Smooth muscle cell (in vitro differentiated cells): Measurements from ENCODE around the gene AOPEP. TPM values are rescaled to one million over a fixed set of nuclear protein-coding genes. Genes with fewer than 3 reads are reported as not detected.

Experiments
- DNase-seq: peaks from one replicate; lab custom pipeline; 2025; ENCODE audit not compliant: unreplicated experiment; lab: John Stamatoyannopoulos, UW
- H2AFZ ChIP-seq: fragments of 200-600 bp; sonication (generic); 2 replicates; pipeline ENCODE4 v1.6.0; 2016; ENCODE audit warnings: antibody characterized with exemption, low read depth, mild to moderate bottlenecking
- H3F3A ChIP-seq: fragments of 200-600 bp; sonication (generic); 2 replicates; pipeline ENCODE4 v1.6.0; 2017; ENCODE audit warnings: antibody characterized with exemption, low read depth
- H3K27ac ChIP-seq: fragments of 200-600 bp; sonication (generic); 2 replicates; pipeline ENCODE4 v1.5.1; 2016; ENCODE audit warnings: low read depth, mild to moderate bottlenecking
- H3K27me3 ChIP-seq: fragments of 200-600 bp; sonication (generic); 2 replicates; pipeline ENCODE4 v1.6.1; 2016; ENCODE audit warnings: low read depth, mild to moderate bottlenecking
- H3K36me3 ChIP-seq: fragments of 200-600 bp; sonication (generic); 2 replicates; pipeline ENCODE4 v1.5.1; 2016; ENCODE audit warnings: low read depth
- H3K4me1 ChIP-seq: fragments of 200-600 bp; sonication (generic); 2 replicates; pipeline ENCODE4 v1.5.1; 2016; ENCODE audit warnings: low read depth
- H3K4me2 ChIP-seq: fragments of 200-600 bp; sonication (generic); 2 replicates; pipeline ENCODE4 v1.6.0; 2016; ENCODE audit warnings: mild to moderate bottlenecking
- H3K4me3 ChIP-seq: fragments of 200-600 bp; sonication (generic); 2 replicates; pipeline ENCODE4 v1.5.1; 2016; ENCODE audit warnings: mild to moderate bottlenecking
- H3K79me2 ChIP-seq: fragments of 200-600 bp; sonication (generic); 2 replicates; pipeline ENCODE4 v1.6.0; 2016; ENCODE audit warnings: low read depth, mild to moderate bottlenecking
- H3K9ac ChIP-seq: fragments of 200-600 bp; sonication (generic); 2 replicates; pipeline ENCODE4 v1.6.0; 2016; ENCODE audit warnings: low read depth
- H3K9me3 ChIP-seq: fragments of 200-600 bp; sonication (generic); replicated peaks from 2 replicates; pipeline ENCODE4 v1.5.1; 2016; ENCODE audit warnings: low read depth
- H4K20me1 ChIP-seq: fragments of 200-600 bp; sonication (generic); 2 replicates; pipeline ENCODE4 v1.6.0; 2016; ENCODE audit warnings: low read depth
- WGBS: methylation state at CpG from one replicate; pipeline ENCODE4 v1.1.7; 2016; ENCODE audit warnings: low lambda C conversion rate; 5-methylcytosine and 5-hydroxymethylcytosine counted together
- polyA plus RNA-seq: library from polyadenylated mRNA; unstranded; fragments of >200 nt; fragmentation: Nextera tagmentation; extraction: Ambion mirVana; gene quantifications from 2 replicates; pipeline ENCODE4 v1.2.1, GENCODE V29; 2016
- total RNA-seq: library from RNA; depleted of rRNA; stranded (reverse); fragments of >200 nt; gene quantifications from 2 replicates; pipeline ENCODE4 v1.2.3, GENCODE V29; 2014
- TF ChIP-seq, protein P1 (sequence below): fragments of 200-600 bp; sonication (generic); IDR thresholded peaks from 2 replicates; pipeline ENCODE4 v1.5.1; 2017; ENCODE audit warnings: borderline replicate concordance, mild to moderate bottlenecking, antibody characterized with exemption; ENCODE audit not compliant: insufficient read depth, poor library complexity, severe bottlenecking

The AOPEP gene
- total and polyA plus RNA-seq, 2 experiments from 2014 or later, result 52.7 to 94.9 TPM

DNA sequence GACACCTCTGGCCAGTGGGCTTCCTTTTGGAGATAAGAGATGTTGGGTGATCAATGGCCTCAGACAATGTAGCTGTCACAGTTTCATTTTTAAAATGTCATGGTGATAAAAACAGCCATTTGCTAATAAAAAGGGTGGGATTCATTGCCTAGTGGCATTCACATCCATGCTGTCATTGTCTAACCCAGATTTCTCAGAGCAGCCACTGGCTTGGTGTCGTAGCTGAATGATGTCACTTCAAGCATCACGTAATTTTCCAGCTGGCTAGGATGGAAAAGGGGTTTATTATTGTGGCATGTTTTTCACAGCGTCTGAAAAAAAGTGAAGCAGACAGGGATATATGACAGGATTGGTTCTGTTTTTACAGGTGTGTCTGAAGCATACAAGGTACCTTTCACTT lies 184.7 kb downstream of the AOPEP start:
- Histone ChIP-seq H3K4me3 (no peak overlapping the region), H3K36me3 (no peaks in the 10 kb centered on the region), H3K9me3 (no peaks in the 10 kb centered on the region), H3K27me3 (no peaks in the 10 kb centered on the region), H3K79me2 (peaks cover 4% of the 10 kb centered on the region), H2AFZ (no peak overlapping the region), H3K9ac (no peak overlapping the region), H4K20me1 (no peaks in the 10 kb centered on the region), H3K4me1 (peaks cover 50% of the 10 kb centered on the region), H3K4me2 (no peak overlapping the region), H3K27ac (peak overlapping the region; percentile 90), H3F3A (peaks cover 43% of the 10 kb centered on the region)
- TF ChIP-seq, protein P1, sequence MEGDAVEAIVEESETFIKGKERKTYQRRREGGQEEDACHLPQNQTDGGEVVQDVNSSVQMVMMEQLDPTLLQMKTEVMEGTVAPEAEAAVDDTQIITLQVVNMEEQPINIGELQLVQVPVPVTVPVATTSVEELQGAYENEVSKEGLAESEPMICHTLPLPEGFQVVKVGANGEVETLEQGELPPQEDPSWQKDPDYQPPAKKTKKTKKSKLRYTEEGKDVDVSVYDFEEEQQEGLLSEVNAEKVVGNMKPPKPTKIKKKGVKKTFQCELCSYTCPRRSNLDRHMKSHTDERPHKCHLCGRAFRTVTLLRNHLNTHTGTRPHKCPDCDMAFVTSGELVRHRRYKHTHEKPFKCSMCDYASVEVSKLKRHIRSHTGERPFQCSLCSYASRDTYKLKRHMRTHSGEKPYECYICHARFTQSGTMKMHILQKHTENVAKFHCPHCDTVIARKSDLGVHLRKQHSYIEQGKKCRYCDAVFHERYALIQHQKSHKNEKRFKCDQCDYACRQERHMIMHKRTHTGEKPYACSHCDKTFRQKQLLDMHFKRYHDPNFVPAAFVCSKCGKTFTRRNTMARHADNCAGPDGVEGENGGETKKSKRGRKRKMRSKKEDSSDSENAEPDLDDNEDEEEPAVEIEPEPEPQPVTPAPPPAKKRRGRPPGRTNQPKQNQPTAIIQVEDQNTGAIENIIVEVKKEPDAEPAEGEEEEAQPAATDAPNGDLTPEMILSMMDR, result no peak
- 33% methylated on average over 3 of the region's 3 CpGs for WGBS
- no peak for DNase-seq

GRCh38 chr9:94911986-94912635 lies 185.6 kb downstream of the AOPEP start:
- H3K4me1 ChIP-seq, result peaks cover 50% of the 10 kb centered on the region
- 61% methylated on average over 11 of the region's 11 CpGs for WGBS

GRCh38 chr9:94912700-94913249 lies 186.3 kb downstream of the AOPEP start:
- H3F3A ChIP-seq, result peaks cover 32% of the 10 kb centered on the region
- no peaks in the 10 kb centered on the region for H3K36me3 ChIP-seq
- no peaks in the 10 kb centered on the region for H4K20me1 ChIP-seq
- H3K4me2 ChIP-seq, result peak overlapping the region; percentile 23
- no peaks in the 10 kb centered on the region for H3K27me3 ChIP-seq
- peaks cover 4% of the 10 kb centered on the region for H3K79me2 ChIP-seq
- peaks cover 45% of the 10 kb centered on the region for H3K4me1 ChIP-seq
- no peak for DNase-seq
- TF ChIP-seq, protein P1, result no peak
- no peak overlapping the region for H2AFZ ChIP-seq
- 70% methylated on average over 8 of the region's 8 CpGs for WGBS
- H3K27ac ChIP-seq, result peak overlapping the region; percentile 88
- H3K9me3 ChIP-seq, result no peaks in the 10 kb centered on the region
- no peak overlapping the region for H3K4me3 ChIP-seq
- H3K9ac ChIP-seq, result peak overlapping the region; percentile 17

More at GRCh38 chr9:94911986-94912635, 185.6 kb downstream of the AOPEP start:
- Histone ChIP-seq H2AFZ (no peak overlapping the region), H3K4me2 (no peak overlapping the region), H3K9me3 (no peaks in the 10 kb centered on the region), H3K79me2 (peaks cover 4% of the 10 kb centered on the region), H3F3A (peaks cover 39% of the 10 kb centered on the region), H3K9ac (peak overlapping the region; percentile 17), H3K4me3 (no peak overlapping the region), H3K36me3 (no peaks in the 10 kb centered on the region), H3K27me3 (no peaks in the 10 kb centered on the region), H4K20me1 (no peaks in the 10 kb centered on the region), H3K27ac (peak overlapping the region; percentile 90)
- TF ChIP-seq, protein P1, result no peak
- no peak for DNase-seq

GRCh38 chr9:94913550-94913949 lies 187.1 kb downstream of the AOPEP start:
- no peak for DNase-seq
- peak overlapping the region; percentile 88 for H3K27ac ChIP-seq
- peaks cover 26% of the 10 kb centered on the region for H3F3A ChIP-seq
- no peak overlapping the region for H3K4me3 ChIP-seq
- H3K27me3 ChIP-seq, result no peaks in the 10 kb centered on the region
- no peak overlapping the region for H3K9ac ChIP-seq
- H2AFZ ChIP-seq, result no peak overlapping the region
- H3K4me2 ChIP-seq, result peak overlapping the region; percentile 23
- H3K36me3 ChIP-seq, result no peaks in the 10 kb centered on the region
- H3K79me2 ChIP-seq, result peaks cover 4% of the 10 kb centered on the region
- H4K20me1 ChIP-seq, result no peaks in the 10 kb centered on the region
- TF ChIP-seq, protein P1, result no peak
- WGBS, result 76% methylated on average over 4 of the region's 4 CpGs
- no peaks in the 10 kb centered on the region for H3K9me3 ChIP-seq
- H3K4me1 ChIP-seq, result peaks cover 37% of the 10 kb centered on the region
